ENCODE results near the gene DGKG.

The DGKG gene

DNA sequence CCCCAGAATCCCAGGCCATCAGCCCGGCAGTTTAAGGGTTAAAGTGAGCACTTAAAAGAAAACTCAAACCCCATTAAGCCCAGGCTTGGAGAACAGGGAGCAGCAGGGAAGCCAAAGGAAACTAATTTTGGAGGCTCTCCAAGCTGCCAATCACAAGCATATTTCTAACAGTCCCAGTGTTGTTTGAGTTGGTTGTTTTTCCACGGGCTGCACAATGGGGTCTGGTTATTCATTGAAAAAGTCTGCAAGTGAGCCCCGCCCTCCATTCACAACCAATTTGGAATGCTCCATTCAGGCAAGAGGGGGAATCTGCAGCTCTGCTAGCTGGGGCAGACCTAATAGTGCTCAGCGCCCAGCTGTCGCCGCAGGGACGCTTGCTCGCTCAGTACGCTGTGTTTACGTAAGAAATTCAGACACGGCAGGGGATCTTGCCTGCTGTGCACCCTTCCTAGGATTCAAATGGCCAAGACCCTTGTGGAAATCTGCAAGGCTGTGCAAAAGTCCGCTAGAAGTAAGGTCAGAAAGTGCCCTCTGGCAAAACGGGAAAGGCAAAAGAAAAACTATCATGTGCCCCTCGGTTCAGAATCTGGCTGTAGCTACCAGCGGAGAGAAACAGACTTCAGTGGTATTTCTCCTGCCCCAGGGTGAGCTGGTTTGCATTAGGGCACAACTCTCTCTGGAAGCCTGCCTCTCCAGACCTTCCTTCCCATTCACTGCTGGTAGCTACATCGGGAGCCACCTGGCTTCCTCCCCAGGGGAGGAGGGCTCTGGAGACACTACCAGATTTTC is 264.2 kb downstream of the DGKG start:
- in situ Hi-C loops (cut with HindIII; ENCODE audit: low sequenced_read_pairs): no loop called here
- peak; percentile 67 for DNase-seq (ENCODE audit: low read depth)
- peak overlapping the region; percentile 42 for H3K4me3 ChIP-seq (ENCODE audit: low read depth, low read length)
- TF ChIP-seq, protein P1, sequence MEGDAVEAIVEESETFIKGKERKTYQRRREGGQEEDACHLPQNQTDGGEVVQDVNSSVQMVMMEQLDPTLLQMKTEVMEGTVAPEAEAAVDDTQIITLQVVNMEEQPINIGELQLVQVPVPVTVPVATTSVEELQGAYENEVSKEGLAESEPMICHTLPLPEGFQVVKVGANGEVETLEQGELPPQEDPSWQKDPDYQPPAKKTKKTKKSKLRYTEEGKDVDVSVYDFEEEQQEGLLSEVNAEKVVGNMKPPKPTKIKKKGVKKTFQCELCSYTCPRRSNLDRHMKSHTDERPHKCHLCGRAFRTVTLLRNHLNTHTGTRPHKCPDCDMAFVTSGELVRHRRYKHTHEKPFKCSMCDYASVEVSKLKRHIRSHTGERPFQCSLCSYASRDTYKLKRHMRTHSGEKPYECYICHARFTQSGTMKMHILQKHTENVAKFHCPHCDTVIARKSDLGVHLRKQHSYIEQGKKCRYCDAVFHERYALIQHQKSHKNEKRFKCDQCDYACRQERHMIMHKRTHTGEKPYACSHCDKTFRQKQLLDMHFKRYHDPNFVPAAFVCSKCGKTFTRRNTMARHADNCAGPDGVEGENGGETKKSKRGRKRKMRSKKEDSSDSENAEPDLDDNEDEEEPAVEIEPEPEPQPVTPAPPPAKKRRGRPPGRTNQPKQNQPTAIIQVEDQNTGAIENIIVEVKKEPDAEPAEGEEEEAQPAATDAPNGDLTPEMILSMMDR (IDR thresholded peaks at IDR 0.05; ENCODE audit: low read depth, low read length, missing control alignments): no peak

DNA sequence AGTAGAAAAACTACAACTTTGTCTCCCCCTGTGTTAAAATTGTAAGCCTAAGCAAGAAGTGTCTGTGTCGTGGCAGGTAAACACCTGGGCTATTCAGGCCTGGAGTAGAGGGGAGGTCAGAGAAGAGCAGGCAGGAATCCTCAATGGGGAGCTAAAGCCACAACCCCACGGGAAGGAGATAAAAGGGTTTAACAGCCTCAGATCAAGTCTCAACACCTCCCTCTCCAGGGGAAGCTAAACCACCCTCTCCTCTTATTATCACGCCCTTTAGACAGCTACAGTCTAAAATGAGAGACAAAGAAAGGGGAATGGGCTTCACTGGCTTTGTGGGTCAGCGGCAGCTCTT is 264.7 kb downstream of the DGKG start:
- DNase-seq (ENCODE audit: low read depth): no peak
- TF ChIP-seq, protein P1 (IDR thresholded peaks at IDR 0.05; ENCODE audit: low read depth, low read length, missing control alignments): no peak
- H3K4me3 ChIP-seq (ENCODE audit: low read depth, low read length): peak overlapping the region; percentile 42
- in situ Hi-C loops (cut with HindIII; ENCODE audit: low sequenced_read_pairs): no loop called here

Data from astrocyte of the cerebellum (primary cell).